SU-DHL-6 (cell line): ENCODE measurements around the gene DUSP22.

Experiments
- H2AFZ ChIP-seq: fragments of 200-600 bp; sonication (generic); 2 replicates; pipeline ENCODE4 v1.6.1; 2014; ENCODE audit warnings: low read depth, mild to moderate bottlenecking, moderate library complexity, mixed read lengths, antibody characterized with exemption, low read length; ENCODE audit not compliant: severe bottlenecking
- H3F3A ChIP-seq: fragments of 200-600 bp; shearing (Covaris generic); 2 replicates; pipeline ENCODE4 v1.6.0; 2016; ENCODE audit warnings: antibody characterized with exemption, mild to moderate bottlenecking; ENCODE audit not compliant: insufficient read depth
- H3K27ac ChIP-seq: fragments of 200-600 bp; sonication (generic); 2 replicates; pipeline ENCODE4 v1.5.1; 2016; ENCODE audit warnings: low read depth, mild to moderate bottlenecking, low read length, moderate library complexity, mixed read lengths
- H3K27me3 ChIP-seq: fragments of 200-600 bp; sonication (generic), shearing (Covaris generic); 2 replicates; pipeline ENCODE4 v1.6.0; 2014; ENCODE audit warnings: mild to moderate bottlenecking, low read length
- H3K36me3 ChIP-seq: fragments of 200-600 bp; sonication (generic); 2 replicates; pipeline ENCODE4 v1.6.1; 2014; ENCODE audit warnings: mild to moderate bottlenecking, low read length, mixed read lengths
- H3K4me2 ChIP-seq: fragments of 300-600, 200-600 bp; shearing (Covaris generic), sonication (generic); 2 replicates; pipeline ENCODE4 v1.6.0; 2014; ENCODE audit warnings: low read length, low read depth, mild to moderate bottlenecking; ENCODE audit not compliant: poor library complexity, severe bottlenecking
- H3K4me3 ChIP-seq: fragments of 200-600 bp; sonication (generic); 2 replicates; pipeline ENCODE4 v1.5.1; 2014; ENCODE audit warnings: antibody characterized with exemption, low read length, mild to moderate bottlenecking, mixed read lengths; ENCODE audit not compliant: insufficient read depth, poor library complexity, severe bottlenecking
- H3K79me2 ChIP-seq: fragments of 200-600 bp; sonication (generic); 2 replicates; pipeline ENCODE4 v1.6.1; 2014; ENCODE audit warnings: mild to moderate bottlenecking, low read length, moderate library complexity; ENCODE audit not compliant: insufficient read depth
- H3K9ac ChIP-seq: fragments of 200-600 bp; sonication (generic); 2 replicates; pipeline ENCODE4 v1.7.0; 2014; ENCODE audit warnings: mild to moderate bottlenecking, low read length
- H3K9me2 ChIP-seq: fragments of 200-600 bp; sonication (generic); replicated peaks from 2 replicates; pipeline ENCODE4 v1.6.1; 2014; ENCODE audit warnings: low read length; ENCODE audit not compliant: insufficient read depth
- H3K9me3 ChIP-seq: fragments of 200-600 bp; sonication (generic); 2 replicates; pipeline ENCODE4 v1.6.1; 2014; ENCODE audit warnings: low read length, mixed read lengths; ENCODE audit not compliant: insufficient read depth
- H4K20me1 ChIP-seq: fragments of 200-600 bp; sonication (generic); 2 replicates; pipeline ENCODE4 v1.6.1; 2014; ENCODE audit warnings: low read depth, mild to moderate bottlenecking, antibody characterized with exemption, low read length, moderate library complexity, mixed read lengths
- EZH2phosphoT487 ChIP-seq: fragments of 200-600 bp; sonication (generic), shearing (Covaris generic); conservative IDR thresholded peaks from 2 replicates; pipeline ENCODE4 v1.6.1; 2018; ENCODE audit warnings: mild to moderate bottlenecking, antibody characterized with exemption, low read length, moderate library complexity, mixed read lengths
- TF ChIP-seq, protein P1 (sequence below): fragments of 200-600 bp; sonication (generic); IDR thresholded peaks from one replicate; pipeline ENCODE4 v1.5.1; 2017; ENCODE audit warnings: antibody characterized with exemption, mild to moderate bottlenecking, low read length, moderate library complexity; ENCODE audit not compliant: insufficient read depth, poor library complexity, severe bottlenecking

DUSP22 gene

DNA sequence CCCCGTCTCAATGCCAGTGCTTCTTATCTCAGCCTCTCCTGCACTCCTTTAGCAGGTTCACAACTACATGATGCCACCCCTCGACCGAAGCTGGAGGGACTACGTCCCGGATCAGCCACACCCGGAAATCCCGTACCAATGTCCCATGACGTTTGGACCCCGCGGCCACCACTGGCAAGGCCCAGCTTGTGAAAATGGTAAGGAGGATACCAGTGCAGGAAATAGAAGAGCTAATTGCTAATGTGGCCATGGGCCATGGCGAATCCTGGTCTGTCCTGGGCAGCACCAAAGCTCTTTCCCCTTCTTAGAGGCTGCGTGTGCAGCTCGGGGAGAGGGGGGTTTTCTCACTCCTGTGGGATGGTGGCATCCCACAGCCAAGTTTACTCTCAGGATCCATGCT lies 104.8 kb downstream of the DUSP22 start:
- H3K9me2 ChIP-seq: no peaks in the 10 kb centered on the region
- H3K79me2 ChIP-seq: peaks cover 6% of the 10 kb centered on the region; the same call in 1 of the 2 replicates
- H3K36me3 ChIP-seq: peaks cover 12% of the 10 kb centered on the region
- H3K9me3 ChIP-seq: no peaks in the 10 kb centered on the region
- H3K4me3 ChIP-seq: no peak overlapping the region
- no peak for TF ChIP-seq EZH2phosphoT487
- TF ChIP-seq, protein P1, sequence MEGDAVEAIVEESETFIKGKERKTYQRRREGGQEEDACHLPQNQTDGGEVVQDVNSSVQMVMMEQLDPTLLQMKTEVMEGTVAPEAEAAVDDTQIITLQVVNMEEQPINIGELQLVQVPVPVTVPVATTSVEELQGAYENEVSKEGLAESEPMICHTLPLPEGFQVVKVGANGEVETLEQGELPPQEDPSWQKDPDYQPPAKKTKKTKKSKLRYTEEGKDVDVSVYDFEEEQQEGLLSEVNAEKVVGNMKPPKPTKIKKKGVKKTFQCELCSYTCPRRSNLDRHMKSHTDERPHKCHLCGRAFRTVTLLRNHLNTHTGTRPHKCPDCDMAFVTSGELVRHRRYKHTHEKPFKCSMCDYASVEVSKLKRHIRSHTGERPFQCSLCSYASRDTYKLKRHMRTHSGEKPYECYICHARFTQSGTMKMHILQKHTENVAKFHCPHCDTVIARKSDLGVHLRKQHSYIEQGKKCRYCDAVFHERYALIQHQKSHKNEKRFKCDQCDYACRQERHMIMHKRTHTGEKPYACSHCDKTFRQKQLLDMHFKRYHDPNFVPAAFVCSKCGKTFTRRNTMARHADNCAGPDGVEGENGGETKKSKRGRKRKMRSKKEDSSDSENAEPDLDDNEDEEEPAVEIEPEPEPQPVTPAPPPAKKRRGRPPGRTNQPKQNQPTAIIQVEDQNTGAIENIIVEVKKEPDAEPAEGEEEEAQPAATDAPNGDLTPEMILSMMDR: no peak
- H3K27me3 ChIP-seq: no peaks in the 10 kb centered on the region
- no peak overlapping the region for H3K4me2 ChIP-seq
- no peak overlapping the region for H3K9ac ChIP-seq
- H3K27ac ChIP-seq: no peak overlapping the region
- H4K20me1 ChIP-seq: no peaks in the 10 kb centered on the region
- H3F3A ChIP-seq: no peaks in the 10 kb centered on the region
- H2AFZ ChIP-seq: no peak overlapping the region

DNA sequence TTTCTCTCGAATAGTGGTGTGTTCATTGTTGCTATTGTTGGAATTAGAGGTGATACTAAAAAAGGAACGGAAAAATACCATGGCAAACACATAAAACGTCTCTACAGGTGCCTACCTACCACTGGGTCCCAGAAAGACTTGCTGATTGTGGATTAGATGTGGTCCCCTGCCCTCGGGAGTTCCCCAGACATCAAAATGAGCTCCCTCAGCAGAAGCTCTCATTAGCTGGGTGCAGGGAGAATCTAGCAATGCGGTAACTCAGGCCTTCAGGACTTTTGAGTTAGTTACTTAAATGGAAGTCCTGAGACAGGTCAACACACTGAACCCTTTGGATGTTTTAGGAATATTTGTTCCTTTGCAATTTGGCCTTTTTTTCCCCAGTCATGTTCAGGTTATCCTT lies 105.3 kb downstream of the DUSP22 start:
- no peak overlapping the region for H3K4me2 ChIP-seq
- no peaks in the 10 kb centered on the region for H3K9me2 ChIP-seq
- H3K36me3 ChIP-seq: peaks cover 12% of the 10 kb centered on the region
- no peak overlapping the region for H3K4me3 ChIP-seq
- no peak overlapping the region for H2AFZ ChIP-seq
- no peak overlapping the region for H3K27ac ChIP-seq
- H3K27me3 ChIP-seq: no peaks in the 10 kb centered on the region
- no peaks in the 10 kb centered on the region for H4K20me1 ChIP-seq
- no peaks in the 10 kb centered on the region for H3F3A ChIP-seq
- H3K9ac ChIP-seq: no peak overlapping the region
- TF ChIP-seq, protein P1: no peak
- no peak for TF ChIP-seq EZH2phosphoT487
- no peaks in the 10 kb centered on the region for H3K9me3 ChIP-seq
- H3K79me2 ChIP-seq: 0 out of 2 replicates have a peak, but pooled peaks cover under 1% of the 10 kb centered on the region

DNA sequence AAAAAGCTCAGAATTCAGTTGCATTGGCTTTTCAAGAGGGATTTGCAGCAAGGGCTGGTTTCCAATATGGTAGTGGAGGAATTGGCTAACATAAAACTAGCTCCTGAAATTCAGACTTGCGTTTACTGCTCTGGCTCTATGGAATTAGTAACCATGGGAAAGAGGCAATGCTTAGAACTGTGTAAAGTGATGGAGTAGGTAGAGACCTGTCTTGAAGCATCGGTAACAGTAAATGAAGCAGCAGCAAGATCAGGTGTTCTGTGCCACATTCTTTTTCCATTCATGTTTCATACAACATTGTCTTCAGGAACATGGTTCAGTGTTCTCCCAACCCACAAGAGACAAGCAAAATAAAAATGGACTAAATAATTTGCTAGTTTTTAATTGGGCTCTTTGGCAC lies 105.8 kb downstream of the DUSP22 start:
- TF ChIP-seq, protein P1: no peak
- TF ChIP-seq EZH2phosphoT487: no peak
- Histone ChIP-seq H3K27me3 (no peaks in the 10 kb centered on the region), H3K36me3 (peaks cover 12% of the 10 kb centered on the region), H4K20me1 (no peaks in the 10 kb centered on the region), H3K9me3 (no peaks in the 10 kb centered on the region), H3K4me2 (no peak overlapping the region), H3K27ac (no peak overlapping the region), H3F3A (no peaks in the 10 kb centered on the region), H3K9ac (no peak overlapping the region), H3K79me2 (no peaks in the 10 kb centered on the region), H3K9me2 (no peaks in the 10 kb centered on the region), H2AFZ (no peak overlapping the region), H3K4me3 (no peak overlapping the region)
